GM11168 (cell line): ENCODE results near the gene SLC24A4.

ENCODE experiments used
- in situ Hi-C: fragments of 300-500 bp; cut with MboI; formaldehyde crosslinking; loops from one replicate; pipeline ENCODE4 v1.12.0; 2022; ENCODE audit warnings: low sequenced_read_pairs; ENCODE audit not compliant: unreplicated experiment

The SLC24A4 gene

DNA sequence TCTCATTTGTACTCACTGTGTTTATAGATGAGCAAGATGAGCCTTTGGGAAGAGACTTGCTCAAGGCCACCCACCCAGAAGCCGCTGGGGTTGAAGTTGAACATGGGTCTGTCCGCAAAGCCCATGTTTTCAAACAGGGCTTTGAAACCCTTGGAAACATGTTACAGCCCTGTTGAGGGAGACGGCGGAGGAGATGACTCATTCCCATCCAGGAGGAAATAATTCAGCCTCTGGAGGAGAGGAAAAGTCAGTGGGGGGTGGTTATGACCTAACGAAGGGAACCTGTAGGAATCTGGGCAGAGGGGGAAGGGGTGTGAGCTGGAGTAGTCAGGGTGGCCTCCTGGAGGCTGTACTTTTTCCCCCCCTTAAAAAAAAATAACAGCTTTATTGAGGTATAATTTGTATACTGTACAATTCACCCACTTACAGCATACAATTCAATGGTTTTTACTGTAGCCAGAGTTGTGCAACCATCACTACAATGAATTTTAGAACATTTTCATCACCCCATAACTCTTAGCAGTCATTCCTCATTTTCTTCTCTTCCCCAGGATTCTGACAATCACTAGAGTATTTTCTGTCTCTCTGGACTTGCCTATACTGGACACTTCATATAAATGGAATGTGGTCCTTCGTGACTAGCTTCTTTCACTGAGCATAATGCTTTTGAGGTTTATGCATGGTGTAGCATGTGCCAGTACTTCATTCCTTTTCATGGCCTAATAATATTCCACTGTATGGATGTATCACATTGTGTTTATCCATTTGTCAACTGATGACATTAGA is 188.7 kb downstream of the SLC24A4 start:
- in situ Hi-C loops: no loop called here

DNA sequence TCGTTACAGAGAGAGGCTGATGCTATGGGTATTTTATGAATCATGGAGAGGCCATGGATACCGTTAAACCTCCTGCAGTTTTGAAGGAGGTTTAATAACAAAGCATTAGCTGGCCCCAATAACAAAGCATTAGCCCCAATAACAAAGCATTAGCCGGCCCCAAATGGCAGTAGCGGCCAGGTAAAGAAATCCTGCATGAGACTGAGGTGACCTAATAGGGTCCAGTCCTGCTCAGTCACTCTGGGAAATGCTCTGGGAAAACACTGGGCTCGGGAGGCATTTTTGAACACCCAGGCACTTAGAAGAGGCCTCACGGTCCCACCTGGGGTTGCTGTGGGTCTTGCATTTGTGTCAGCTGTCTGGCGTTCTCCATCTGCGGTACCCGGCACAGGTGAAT is 189.8 kb downstream of the SLC24A4 start:
- in situ Hi-C loops: no loop called here

DNA sequence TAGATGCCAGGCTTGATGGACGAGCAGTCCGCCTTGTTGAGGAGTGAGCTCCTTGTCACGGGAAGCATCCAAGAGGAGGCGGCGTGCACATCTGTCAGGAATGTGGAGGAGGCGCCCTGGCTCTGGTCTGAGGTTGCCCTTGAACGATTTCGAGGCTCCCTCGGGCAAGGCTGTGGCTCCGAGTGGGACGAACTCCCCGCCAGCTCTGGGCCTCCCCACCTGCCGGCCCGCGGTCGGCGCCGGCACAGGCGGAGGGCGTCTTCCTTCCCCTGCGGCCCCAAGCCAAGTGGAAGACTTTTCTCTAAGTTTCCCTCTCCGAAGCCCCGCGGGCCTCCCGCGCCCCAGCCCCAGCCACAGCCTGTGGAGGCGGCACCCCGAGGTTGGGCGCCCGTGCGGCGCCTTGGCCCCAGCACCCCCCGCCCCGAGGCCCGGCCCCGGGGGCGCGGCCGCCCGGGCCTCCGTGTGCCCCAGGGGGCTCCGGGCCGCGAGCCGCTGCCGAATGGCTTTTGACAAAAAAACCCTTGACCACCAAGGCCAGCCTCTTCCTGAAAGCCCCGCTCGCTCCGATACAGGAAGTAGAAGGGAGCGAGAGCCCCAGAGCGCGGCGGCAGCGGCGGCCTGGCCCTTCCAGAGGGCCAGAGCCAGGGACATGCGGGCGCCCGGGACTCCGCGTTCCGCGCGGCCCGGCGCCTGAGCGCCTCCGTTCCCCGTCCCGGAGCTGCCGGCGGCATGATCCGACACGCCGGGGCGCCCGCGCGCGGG is 190.4 kb downstream of the SLC24A4 start, which contains the start of gene RIN3:
Gene RIN3 (plus strand): TSS at position 578 of the 762 bp plus-strand sequence. CDS start 152 bp downstream, at position 730.
- in situ Hi-C loops: no loop called here

DNA sequence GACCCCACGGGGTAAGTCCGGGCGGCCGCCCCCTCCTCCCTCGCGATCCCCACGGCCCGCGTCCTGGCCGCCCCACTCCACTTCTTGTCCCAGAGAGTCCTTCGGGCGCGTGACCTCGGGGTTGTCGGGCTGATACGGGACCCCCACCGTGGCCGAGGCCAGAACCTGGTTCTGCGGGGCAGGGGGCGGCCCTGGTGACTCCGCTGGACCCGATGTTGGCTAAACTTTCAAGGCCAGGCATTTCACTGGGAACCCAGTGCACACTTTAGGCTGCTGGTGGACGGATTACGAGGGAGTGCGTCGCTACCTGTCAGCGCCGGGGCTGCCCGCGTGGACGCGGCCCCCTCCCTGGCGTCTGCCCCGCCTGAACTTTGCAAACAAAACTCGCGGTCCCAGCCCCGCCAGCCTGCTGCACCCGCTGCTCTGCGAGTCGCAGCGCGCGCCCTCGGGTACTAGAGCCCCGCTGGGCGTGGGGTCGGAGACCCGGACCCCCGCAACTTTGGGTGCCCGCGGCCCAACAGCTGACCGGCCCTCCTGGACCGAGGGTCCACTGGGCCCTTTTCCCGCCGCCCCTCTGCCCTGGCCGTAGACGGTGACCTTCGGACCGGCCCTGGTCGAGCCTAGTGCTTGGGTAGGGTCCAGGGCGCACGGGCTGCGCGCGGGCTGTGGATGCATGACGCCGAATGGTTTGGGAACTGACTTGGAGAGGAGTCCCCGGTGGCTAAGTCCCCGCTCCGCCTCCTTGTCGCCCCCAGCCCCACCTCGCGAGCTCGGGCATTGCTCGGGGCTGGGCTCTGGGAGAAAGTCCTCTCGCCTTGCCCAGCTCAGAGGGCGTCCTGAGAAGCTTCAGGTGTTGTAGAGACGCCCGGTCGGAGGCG is 191.2 kb downstream of the SLC24A4 start:
- in situ Hi-C loops: no loop called here

DNA sequence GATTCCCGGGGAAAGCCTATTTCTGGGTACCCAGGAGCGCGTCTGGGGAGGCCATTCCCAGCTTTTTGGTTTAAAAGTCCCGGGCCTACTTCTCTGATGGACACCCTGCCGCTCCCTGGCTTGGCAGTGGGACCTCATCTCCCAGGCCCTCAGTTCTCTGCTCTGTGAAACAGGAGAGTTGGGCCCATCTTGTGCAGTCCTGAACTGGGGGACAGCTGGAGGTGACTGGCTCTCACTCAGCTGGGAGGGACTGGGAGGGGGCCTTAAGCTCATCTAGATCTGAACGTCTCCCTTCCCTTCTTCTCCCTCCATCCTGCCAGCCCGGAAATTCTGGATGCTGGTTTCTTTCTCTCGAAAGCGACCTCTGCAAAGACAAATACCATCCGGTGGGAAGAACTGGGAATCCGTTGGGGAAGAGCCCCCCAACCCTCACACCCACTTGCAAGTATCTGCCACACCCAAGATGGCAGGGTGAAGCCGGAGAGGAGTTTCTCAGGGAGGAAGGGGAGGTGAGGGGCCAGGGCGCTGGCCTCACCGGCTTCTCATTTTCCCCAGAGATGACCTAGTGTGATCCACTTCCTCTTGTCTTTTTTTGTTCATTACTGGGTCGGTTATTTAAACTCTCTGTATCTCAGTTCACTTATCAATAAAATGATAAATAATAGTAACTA is 192.0 kb downstream of the SLC24A4 start:
- in situ Hi-C loops: no loop called here

DNA sequence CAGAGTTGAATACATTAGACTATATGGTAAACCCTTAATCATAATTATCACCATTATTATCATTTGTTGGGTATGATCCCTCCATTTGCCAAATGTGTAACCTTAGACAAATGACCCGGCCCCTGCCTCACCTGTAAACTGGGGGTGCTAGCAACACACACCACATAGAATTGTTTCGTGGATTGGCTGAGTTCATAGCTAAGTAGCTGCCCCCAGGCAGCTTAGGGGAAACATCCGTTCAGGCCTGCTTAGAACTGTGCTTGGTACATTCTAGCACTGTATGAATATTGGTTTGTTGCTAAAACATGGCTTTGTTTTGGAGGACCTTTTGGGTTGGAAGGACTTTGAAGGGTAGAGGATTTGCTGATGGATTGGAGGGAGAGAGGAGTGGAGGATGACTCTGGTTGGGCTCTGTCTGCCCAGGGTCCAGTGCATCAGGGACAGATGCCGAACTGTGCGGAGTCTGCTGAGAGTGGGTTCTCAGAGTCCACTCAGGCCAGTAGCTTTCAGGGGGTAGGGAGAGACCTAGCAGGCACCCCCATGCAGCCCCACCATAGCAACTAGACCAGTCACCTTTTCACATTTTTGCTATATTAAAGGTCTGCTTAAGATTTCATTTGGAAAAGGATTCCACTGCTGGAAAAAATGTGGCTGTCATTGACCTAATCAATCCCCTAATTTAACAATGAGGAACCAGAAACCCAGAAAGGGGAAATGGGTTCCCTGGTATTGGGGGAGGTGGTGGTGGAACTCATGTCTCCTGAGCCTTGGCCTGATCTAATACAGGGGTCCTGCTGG is 192.8 kb downstream of the SLC24A4 start:
- in situ Hi-C loops: no loop called here

DNA sequence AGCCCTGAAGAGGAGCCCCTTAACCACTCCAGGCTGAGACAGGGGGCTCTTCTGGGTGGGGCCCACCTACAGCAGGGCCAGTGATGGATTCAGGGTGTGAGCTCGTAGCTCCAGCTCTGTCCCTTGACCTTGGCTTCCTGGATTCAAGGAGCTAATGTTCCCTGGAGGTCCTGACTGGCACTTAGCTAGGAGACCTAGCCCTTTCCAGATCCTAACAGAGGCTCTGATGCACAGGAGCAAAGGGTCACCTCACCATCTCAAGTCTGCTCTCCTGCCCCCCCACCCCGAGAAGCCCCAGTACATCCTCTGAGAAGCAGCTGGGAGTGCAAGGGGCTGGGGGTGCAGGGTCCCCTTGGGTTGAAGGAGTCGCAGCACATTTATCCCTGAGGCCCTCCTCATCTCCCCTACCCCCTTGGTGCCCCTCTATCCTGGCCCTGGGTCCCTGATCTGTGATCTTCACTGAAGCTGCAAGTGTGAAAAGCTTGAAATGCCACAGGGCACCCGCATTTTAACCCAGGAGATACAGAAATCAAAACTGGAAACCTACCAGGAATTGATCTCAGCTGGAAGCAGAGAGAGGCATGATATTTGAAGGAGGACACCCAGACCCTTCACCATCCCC is 193.5 kb downstream of the SLC24A4 start:
- in situ Hi-C loops: no loop called here

DNA sequence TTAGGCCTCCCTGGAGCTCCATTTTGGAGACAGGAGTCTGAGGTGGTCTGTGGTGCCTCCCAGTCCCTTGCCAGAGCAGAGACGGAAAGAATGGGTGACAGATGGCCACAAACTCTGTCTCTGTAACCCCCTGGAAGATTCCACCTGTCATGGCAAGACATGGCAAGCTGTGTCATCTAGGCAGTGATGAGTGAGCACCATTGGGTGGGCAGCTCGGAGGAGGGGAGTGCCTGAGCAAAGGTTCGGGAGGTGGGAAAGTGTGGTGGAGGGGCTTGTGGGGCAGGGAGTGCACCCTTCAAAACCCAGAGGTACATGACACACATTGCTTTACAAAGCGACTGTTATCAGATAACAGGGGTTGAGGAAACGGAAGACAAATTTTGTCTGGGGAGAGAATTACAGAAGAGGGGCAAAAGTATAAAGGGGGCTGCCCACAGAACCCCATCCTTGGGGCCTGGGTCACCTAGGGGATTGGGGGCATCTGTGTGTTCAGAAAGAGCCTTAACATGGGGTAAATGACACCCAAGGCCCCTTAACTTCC is 194.1 kb downstream of the SLC24A4 start:
- in situ Hi-C loops: no loop called here

DNA sequence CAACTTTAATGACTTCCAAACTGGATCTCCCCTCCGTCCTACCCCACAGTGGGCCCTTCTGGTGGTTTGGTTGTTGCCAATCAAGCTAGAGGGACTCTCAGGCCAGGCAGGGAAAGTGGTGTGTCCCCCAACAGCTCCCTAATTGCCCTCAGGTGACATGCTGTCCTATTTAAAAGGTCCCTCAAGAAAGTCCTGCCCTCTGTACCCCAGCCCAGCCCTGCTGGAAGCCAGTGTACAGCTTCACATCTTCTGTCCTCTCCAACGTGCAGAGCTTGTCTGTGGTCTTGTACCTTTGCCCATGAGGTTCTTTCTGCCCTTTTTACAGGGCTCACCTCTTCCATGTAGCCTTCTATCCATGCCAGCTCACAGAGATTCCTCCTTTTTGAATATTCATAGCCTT is 194.8 kb downstream of the SLC24A4 start:
- in situ Hi-C loops: no loop called here

DNA sequence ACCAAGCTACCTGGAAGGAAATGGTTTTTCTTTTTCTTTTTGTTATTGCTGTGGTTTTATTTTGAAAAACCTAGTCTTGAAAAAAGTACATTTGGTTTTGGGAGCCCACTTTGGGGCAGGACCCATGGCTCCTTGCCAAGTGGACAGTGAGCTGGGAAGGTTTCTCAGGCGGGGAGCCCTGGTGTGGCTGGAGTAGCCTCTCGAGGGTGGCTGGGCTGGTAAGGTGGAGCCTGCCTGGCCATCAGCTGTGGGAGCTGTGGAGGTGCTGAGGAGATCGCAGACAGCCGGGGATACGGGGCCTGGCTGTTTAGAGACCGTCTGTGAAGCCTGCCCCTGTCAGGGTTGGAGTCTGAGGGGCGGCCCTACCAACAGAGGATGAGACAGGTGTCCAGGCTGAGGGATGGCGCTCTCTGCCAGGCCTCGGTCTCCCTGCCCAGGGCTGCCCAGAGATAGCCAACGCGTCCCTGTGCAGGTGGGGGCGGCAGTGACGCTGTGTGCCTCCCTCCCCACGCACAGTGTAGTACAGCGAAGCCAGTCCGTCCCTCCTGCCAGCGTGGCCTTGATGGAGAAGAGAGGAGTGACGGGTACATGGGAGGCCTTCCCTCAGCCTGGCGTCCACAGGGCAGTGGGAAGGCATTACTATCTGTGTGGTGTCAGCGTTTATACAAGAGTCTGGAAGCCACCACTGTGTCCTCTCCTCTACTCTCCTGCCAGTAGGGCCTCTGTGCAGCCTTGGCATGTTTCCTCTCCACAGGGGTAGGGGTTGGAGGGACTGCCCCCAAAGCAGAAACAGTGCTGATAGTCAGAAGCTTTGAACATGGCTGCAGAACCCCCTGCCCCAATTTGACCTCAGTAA is 196.5 kb downstream of the SLC24A4 start:
- in situ Hi-C loops: no loop called here

DNA sequence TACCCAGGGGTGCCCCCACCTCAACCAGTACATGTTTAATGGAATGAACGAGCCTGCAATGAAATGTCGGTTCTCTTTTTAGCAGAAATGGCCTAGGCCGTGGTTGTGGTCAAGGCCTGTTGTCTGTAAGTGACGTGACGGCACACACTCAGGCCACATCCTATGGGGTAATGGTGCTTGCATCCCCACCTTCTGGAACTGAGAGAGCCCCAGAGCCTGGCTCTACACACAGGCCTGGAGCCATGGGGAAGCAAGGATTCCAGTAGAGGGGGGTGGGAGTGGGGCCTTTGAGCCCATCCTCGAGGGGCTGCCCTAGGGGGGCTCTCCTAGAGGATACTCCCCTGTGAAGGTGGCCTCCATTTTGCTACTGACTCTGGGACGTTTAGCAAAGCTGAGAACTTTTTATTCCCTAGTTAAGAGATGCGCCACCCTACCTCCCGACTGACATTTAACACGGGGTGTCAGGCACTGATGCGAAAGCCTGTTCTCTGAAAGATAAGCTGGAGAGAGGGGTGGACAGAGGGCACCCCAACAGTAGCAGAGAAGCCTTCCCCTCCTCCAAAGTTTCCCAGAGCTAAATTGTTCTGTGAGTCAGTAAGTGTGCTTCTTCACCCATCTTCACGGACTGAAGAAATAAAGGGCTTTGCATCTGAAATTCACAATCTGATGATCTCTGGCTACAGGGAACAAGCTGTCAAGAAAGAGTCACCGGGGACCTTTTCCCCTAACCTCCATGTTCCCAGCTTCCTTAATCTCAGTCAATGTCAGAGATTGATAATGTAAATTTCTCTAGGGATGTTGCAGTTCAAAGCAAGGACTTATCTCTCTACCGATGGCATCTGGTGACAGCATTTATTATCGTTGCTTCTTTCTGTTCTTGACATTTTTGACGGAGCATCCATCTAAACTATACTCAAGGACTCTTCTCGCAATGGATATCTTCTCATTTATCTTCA is 197.4 kb downstream of the SLC24A4 start:
- in situ Hi-C loops: no loop called here

DNA sequence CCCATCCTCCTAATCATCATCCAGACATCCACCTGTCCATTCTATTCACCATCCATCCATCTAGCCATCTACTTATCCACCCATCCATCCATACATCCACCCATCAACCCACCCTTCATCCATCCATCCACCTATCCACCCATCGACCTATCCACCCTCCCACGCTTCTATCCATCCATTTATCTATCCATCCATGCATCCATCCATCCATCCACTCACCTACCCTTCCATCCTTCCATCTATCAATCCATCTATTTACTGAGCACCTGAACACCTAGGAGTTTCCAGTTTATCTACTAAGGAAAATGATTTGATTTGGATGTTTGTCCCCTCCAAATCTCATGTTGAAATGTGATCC is 198.1 kb downstream of the SLC24A4 start:
- in situ Hi-C loops: no loop called here

DNA sequence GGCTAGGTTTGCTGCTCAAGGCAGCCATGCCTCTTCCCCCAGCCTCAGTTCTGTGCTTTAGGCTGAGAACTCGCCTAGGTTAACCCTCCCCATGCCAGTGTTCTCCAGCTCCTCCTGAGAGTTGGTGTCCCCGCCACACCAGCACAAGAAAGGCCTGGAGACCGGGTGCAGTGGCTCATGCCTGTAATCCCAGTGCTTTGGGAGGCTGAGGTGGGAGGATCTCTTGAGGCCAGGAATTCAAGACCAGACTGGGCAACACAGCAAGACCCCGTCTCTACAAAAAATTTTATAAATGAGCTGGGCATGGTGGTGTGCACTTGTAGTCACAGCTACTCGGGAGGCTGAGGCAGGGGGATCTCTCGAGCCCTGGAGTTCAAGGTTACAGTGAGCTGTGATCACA is 200.8 kb downstream of the SLC24A4 start:
- in situ Hi-C loops: no loop called here

DNA sequence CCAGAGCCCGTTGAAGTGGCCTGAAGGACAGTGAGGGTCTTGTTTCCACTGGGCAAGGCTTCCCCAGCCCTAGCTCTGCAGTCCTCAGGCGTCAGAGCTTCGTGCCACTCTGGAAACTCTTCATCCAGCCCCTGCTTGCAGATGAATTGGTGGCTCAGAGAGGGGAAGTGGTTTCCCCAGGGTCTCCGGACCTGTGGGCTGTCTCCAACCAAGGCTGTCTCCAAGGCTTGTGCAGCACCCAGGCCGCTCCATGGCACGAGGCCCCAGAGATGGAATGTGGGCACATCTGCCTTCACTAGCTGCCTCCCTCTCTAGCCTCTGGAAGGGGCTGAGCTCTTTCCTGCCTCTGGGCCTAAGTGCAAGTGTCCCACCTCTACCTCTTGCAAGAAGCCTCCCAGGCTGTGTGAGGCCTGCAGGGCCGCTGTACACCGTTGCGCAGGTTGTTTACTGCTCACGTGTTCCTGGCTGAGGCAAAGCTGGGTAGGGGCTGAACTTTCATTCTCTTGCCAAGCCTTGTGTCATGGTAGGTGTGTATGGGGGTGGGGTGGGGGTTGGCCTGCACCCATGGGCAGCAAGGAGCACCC is 201.7 kb downstream of the SLC24A4 start:
- in situ Hi-C loops: no loop called here

DNA sequence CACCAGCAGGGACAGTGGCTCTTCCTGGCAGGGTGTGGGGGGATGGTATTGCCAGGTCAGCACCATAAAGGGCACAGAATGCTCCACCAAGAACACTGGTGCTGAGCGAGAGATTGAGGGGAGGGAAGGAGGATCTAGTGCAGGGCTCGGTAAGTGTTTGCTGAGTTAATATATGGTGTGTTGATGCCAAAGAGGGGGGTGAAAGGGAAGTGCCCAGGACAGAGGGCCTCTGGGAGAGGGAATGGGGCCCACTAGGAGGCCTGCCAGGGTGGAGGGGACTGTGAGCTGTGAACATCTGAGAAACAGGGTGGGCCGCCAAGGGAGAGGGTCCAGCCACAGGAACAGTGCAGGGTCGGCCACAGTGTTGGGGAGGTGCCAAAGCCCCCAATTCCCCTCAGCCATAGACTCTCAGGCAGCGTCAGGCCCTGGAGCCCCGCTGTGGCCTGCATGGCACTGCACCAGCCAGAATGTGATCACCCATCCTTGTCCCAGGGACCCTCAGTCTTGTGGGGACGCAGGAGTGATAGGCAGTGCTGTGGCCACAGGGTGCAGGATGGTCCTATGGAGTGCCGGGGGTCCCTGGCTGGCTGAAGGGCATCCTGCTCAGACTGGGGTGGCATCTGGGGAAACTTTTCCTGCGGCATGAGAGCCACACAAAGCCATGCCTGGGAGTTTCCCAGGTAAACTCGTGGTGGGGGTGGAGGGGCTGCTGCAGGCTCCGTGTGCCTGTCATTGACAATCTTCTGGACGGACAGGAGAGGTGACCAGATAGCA is 202.5 kb downstream of the SLC24A4 start:
- in situ Hi-C loops: no loop called here

DNA sequence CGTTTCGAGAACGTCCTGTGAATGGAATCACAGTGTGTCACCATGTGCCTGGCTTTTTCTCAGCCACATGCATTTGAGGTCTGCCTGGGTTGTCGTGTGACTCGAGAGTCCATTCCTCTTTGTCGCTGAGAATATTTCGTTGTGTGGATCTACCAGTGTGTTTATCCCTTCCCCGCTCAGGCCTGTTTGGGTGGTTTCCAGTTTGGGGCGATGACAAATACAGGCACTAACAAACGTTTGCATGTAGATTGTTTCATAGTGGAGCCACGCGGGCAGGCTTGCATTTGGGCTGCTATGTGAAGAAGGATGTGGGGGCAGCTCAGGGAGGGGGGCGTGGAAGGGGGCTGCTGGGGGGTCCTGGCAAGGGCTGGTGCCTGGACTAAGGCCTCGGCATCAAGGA is 204.8 kb downstream of the SLC24A4 start:
- in situ Hi-C loops: no loop called here
